Esophagus muscularis mucosa (tissue), 4 donors: ENCODE results near the gene CD164.

Experiments used
- EP300 ChIP-seq: sonication (generic); formaldehyde crosslinking; IDR thresholded peaks from one replicate; pipeline ENCODE4 v1.6.1; 2017; ENCODE audit warnings: antibody characterized with exemption
- POLR2A ChIP-seq: fragments of 450-650 bp; IDR thresholded peaks from one replicate; pipeline ENCODE4 v1.6.1; 2017; ENCODE audit warnings: antibody characterized with exemption, moderate library complexity, mild to moderate bottlenecking, low read depth
- POLR2AphosphoS5 ChIP-seq, 2 donors: sonication (generic); formaldehyde crosslinking; IDR thresholded peaks; one replicate each; pipeline ENCODE4 v1.6.1; 2017; ENCODE audit warnings: antibody characterized with exemption in 2 of 2
- TF ChIP-seq, protein P1 (sequence below), 3 experiments: fragments of 200-600 bp in 2 of 3; fragments of 450-650 bp in 1 of 3; sonication (generic) in 2 of 3; IDR thresholded peaks; one replicate each; pipeline ENCODE4 v1.5.1; 2017 to 2019; ENCODE audit warnings: antibody characterized with exemption in 3 of 3, mild to moderate bottlenecking in 2 of 3, moderate library complexity in 1 of 3

DNA sequence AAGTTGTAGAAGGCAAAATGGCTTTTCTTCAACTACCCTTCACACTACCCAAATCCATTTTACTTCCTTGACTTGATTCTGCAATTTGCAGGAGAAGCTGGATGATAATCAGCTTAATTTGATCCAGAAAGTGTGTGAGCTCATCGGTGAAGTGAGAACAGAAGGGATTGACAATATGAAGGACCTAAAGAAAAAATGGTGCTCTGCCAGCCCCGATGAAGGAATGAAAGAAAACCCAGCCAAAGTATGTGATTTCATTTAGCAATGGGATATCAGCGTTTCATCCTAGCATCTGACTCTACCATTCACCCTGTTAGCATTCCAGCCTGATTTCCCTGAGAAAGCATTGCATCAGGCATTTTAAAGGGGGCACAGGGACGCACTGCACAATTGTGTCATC is 41.5 kb downstream of the CD164 start:
- TF ChIP-seq POLR2A (no peak), POLR2AphosphoS5 (IDR thresholded peaks at IDR 0.05) (no peak), EP300 (no peak)
- TF ChIP-seq, protein P1, sequence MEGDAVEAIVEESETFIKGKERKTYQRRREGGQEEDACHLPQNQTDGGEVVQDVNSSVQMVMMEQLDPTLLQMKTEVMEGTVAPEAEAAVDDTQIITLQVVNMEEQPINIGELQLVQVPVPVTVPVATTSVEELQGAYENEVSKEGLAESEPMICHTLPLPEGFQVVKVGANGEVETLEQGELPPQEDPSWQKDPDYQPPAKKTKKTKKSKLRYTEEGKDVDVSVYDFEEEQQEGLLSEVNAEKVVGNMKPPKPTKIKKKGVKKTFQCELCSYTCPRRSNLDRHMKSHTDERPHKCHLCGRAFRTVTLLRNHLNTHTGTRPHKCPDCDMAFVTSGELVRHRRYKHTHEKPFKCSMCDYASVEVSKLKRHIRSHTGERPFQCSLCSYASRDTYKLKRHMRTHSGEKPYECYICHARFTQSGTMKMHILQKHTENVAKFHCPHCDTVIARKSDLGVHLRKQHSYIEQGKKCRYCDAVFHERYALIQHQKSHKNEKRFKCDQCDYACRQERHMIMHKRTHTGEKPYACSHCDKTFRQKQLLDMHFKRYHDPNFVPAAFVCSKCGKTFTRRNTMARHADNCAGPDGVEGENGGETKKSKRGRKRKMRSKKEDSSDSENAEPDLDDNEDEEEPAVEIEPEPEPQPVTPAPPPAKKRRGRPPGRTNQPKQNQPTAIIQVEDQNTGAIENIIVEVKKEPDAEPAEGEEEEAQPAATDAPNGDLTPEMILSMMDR (IDR thresholded peaks at IDR 0.05) = no peak
